ENCODE results near the gene CRYBG3. TPM values are rescaled to one million over a fixed set of nuclear protein-coding genes. Genes with fewer than 3 reads are reported as not detected.
"Not testable (repeated sequence)": the region's sequence is repeated elsewhere in the genome, so short reads cannot be mapped to it uniquely, and the experiment has no call there.

The CRYBG3 gene
- total RNA-seq, 1 donor from 2014 or later: 22.6 TPM

GRCh38 chr3:97901313-97902248, 79.8 kb downstream of the CRYBG3 start:
- Histone ChIP-seq H3K4me1 (peaks cover 19% of the 10 kb centered on the region), H3K27me3 (no peaks in the 10 kb centered on the region), H3K36me3 (no peaks in the 10 kb centered on the region), H3K4me3 (no peak overlapping the region), H3K9me3 (no peaks in the 10 kb centered on the region), H3K27ac (peak overlapping the region; percentile 30)
- intact Hi-C loops (cut with DNase I): no loop called here
- TF ChIP-seq CTCF (IDR thresholded peaks at IDR 0.05) (no peak), POLR2A (IDR thresholded peaks at IDR 0.05) (no peak), POLR2AphosphoS5 (IDR thresholded peaks at IDR 0.05; ENCODE audit: insufficient read depth in 1 of 2, low read depth in 1 of 2) (no peak)
- DNase-seq (ENCODE audit: extremely low spot score in 2 of 2): no peak

- H3K9me3 ChIP-seq; H3K27me3 ChIP-seq; DNase-seq (ENCODE audit: extremely low spot score in 2 of 2); H3K27ac ChIP-seq; H3K4me3 ChIP-seq; H3K36me3 ChIP-seq; intact Hi-C loops (cut with DNase I): not testable (repeated sequence)
- H3K4me1 ChIP-seq: peaks cover 16% of the 10 kb centered on the region
Observed at GRCh38 chr3:97909830-97910229, 88.0 kb downstream of the CRYBG3 start.

GRCh38 chr3:97910236-97910831, 88.5 kb downstream of the CRYBG3 start:
- H3K27ac ChIP-seq; H3K36me3 ChIP-seq; intact Hi-C loops (cut with DNase I); DNase-seq (ENCODE audit: extremely low spot score in 2 of 2); H3K4me3 ChIP-seq; H3K27me3 ChIP-seq; H3K9me3 ChIP-seq: not testable (repeated sequence)
- peaks cover 16% of the 10 kb centered on the region for H3K4me1 ChIP-seq

- no peak overlapping the region for H3K4me3 ChIP-seq
- H3K27me3 ChIP-seq: no peaks in the 10 kb centered on the region
- DNase-seq (ENCODE audit: extremely low spot score in 2 of 2): no peak
- TF ChIP-seq CTCF (IDR thresholded peaks at IDR 0.05): no peak
- TF ChIP-seq POLR2A (IDR thresholded peaks at IDR 0.05): no peak
- peak in 1 of 2 donors; percentile 22 for TF ChIP-seq POLR2AphosphoS5 (IDR thresholded peaks at IDR 0.05; ENCODE audit: insufficient read depth in 1 of 2, low read depth in 1 of 2)
- no peak overlapping the region for H3K27ac ChIP-seq
- no peaks in the 10 kb centered on the region for H3K9me3 ChIP-seq
- peaks cover 0 to 6% of the 10 kb centered on the region in 2 donors for H3K36me3 ChIP-seq
- intact Hi-C loops (cut with DNase I): no loop called here
- peaks cover 16% of the 10 kb centered on the region for H3K4me1 ChIP-seq
Observed at GRCh38 chr3:97910931-97911351, 89.1 kb downstream of the CRYBG3 start.

- no peak for TF ChIP-seq CTCF (IDR thresholded peaks at IDR 0.05)
- TF ChIP-seq POLR2A (IDR thresholded peaks at IDR 0.05): no peak
- no peak for TF ChIP-seq POLR2AphosphoS5 (IDR thresholded peaks at IDR 0.05; ENCODE audit: insufficient read depth in 1 of 2, low read depth in 1 of 2)
- Histone ChIP-seq H3K4me3 (no peak overlapping the region), H3K4me1 (peaks cover 16% of the 10 kb centered on the region), H3K27me3 (no peaks in the 10 kb centered on the region), H3K9me3 (no peaks in the 10 kb centered on the region), H3K36me3 (peaks cover 0 to 11% of the 10 kb centered on the region in 2 donors), H3K27ac (no peak overlapping the region)
- DNase-seq (ENCODE audit: extremely low spot score in 2 of 2): no peak
- intact Hi-C loops (cut with DNase I): no loop called here
Observed at GRCh38 chr3:97911459-97911858, 89.6 kb downstream of the CRYBG3 start.

- Histone ChIP-seq H3K27me3 (no peaks in the 10 kb centered on the region), H3K9me3 (no peaks in the 10 kb centered on the region), H3K4me3 (no peak overlapping the region), H3K36me3 (peaks cover 0 to 13% of the 10 kb centered on the region in 2 donors), H3K27ac (no peak overlapping the region), H3K4me1 (peaks cover 31% of the 10 kb centered on the region)
- intact Hi-C loops (cut with DNase I): no loop called here
- TF ChIP-seq CTCF (IDR thresholded peaks at IDR 0.05) (no peak), POLR2AphosphoS5 (IDR thresholded peaks at IDR 0.05; ENCODE audit: insufficient read depth in 1 of 2, low read depth in 1 of 2) (no peak), POLR2A (IDR thresholded peaks at IDR 0.05) (no peak)
- no peak for DNase-seq (ENCODE audit: extremely low spot score in 2 of 2)
Observed at GRCh38 chr3:97914388-97914787, 92.6 kb downstream of the CRYBG3 start.

All from vagina (tissue), 2 donors.